Neutrophil (primary cell): ENCODE measurements around the gene EEPD1.

Experiments
- H3K27ac ChIP-seq: fragments of 200-600 bp; sonication (generic); 2 replicates; pipeline ENCODE4 v1.5.1; 2016; ENCODE audit warnings: mild to moderate bottlenecking, moderate library complexity
- H3K27me3 ChIP-seq: fragments of 200-600 bp; sonication (generic); 2 replicates; pipeline ENCODE4 v1.6.0; 2016; ENCODE audit warnings: mild to moderate bottlenecking
- H3K36me3 ChIP-seq: fragments of 200-600 bp; sonication (generic); 2 replicates; pipeline ENCODE4 v1.5.1; 2017
- H3K4me1 ChIP-seq, 2 experiments: fragments of 200-600 bp in 1 of 2; sonication (generic) in 1 of 2; 1 replicate in 1 of 2; 2 replicates in 1 of 2; pipeline versions ENCODE4 v1.5.1 to v1.6.1; 2013 to 2016; ENCODE audit warnings: low read depth in 1 of 2, low read length in 1 of 2, mild to moderate bottlenecking in 1 of 2, moderate library complexity in 1 of 2; ENCODE audit not compliant: control insufficient read depth in 1 of 2, insufficient read depth in 1 of 2
- H3K4me3 ChIP-seq, 2 experiments: fragments of 200-600 bp in 1 of 2; sonication (generic) in 1 of 2; 1 replicate in 1 of 2; 2 replicates in 1 of 2; pipeline ENCODE4 v1.5.1; 2013 to 2016; ENCODE audit warnings: low read depth in 1 of 2, low read length in 1 of 2, mild to moderate bottlenecking in 1 of 2, moderate library complexity in 1 of 2
- H3K9me3 ChIP-seq: fragments of 200-600 bp; sonication (generic); 2 replicates; pipeline ENCODE4 v1.5.1; 2016
- TF ChIP-seq, protein P1 (sequence below): fragments of 200-600 bp; sonication (generic); IDR thresholded peaks from 2 replicates; pipeline ENCODE4 v1.5.1; 2016; ENCODE audit warnings: antibody characterized with exemption

The EEPD1 gene

DNA sequence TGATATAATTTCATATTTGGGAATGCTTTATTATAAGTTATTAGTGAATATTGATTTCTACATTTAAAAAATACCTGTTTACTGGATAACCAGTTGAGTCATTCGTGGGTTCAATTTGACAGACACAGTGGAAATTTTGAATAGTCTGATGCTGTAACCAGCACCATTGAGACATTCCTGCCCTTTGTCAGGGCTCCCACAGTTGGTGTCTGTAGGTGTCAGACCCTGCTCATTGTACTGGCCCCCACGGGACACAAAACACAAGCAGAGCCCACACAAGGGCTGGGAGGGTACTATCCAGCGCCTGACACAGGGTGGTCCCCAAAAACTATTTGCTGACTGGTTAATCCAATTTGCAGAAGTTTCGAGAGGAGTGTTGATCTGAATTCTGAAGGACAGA, 35.9 kb downstream of the EEPD1 start:
- TF ChIP-seq, protein P1, sequence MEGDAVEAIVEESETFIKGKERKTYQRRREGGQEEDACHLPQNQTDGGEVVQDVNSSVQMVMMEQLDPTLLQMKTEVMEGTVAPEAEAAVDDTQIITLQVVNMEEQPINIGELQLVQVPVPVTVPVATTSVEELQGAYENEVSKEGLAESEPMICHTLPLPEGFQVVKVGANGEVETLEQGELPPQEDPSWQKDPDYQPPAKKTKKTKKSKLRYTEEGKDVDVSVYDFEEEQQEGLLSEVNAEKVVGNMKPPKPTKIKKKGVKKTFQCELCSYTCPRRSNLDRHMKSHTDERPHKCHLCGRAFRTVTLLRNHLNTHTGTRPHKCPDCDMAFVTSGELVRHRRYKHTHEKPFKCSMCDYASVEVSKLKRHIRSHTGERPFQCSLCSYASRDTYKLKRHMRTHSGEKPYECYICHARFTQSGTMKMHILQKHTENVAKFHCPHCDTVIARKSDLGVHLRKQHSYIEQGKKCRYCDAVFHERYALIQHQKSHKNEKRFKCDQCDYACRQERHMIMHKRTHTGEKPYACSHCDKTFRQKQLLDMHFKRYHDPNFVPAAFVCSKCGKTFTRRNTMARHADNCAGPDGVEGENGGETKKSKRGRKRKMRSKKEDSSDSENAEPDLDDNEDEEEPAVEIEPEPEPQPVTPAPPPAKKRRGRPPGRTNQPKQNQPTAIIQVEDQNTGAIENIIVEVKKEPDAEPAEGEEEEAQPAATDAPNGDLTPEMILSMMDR = no peak
- Histone ChIP-seq H3K4me1 (peaks cover 73 to 78% of the 10 kb centered on the region in 2 experiments), H3K4me3 (no peak overlapping the region), H3K36me3 (no peaks in the 10 kb centered on the region), H3K9me3 (no peaks in the 10 kb centered on the region), H3K27me3 (no peaks in the 10 kb centered on the region), H3K27ac (no peak overlapping the region)

DNA sequence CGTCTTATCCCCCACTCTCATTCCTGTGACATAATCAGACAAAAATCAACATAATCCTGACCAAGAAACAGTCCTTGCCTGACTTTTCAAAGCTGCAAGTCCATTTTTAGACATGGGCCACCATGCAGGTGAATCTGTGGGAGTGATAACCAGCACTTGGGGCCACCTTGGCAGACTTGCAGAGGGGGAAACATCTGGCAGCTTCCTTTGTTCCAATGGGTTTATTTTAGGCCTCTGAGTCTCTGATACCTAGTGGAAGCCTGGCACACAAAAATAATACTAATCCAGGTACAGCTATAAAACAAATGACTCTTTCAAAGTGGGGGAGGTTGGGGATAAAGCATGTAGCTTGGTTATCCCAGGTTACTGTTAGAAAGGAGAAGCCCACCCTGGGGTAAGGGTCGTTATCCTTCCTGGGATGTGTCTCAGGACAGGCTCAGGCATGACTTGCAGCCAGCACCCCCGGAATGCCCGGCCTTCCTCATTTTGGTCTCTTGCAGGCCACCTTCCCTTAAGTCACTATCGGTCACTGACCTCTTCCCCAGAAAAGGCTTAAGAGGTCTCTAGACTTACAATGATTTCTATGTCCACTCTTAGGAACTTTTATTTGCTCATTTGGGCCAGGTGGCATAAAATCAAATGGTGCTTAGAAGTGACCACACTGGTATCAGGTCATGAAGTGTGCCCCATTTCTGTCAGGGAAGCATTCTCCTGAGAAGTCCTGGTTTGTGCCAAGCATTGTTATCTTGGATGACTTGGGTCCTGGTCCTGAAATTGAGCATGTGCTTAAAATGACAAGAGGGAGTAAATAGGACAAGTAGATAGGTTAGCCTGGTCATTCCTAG, 37.6 kb downstream of the EEPD1 start:
- Histone ChIP-seq H3K27me3 (no peaks in the 10 kb centered on the region), H3K36me3 (no peaks in the 10 kb centered on the region), H3K27ac (peak overlapping the region; percentile 90), H3K9me3 (no peaks in the 10 kb centered on the region), H3K4me3 (peak overlapping the region; percentile 22 to 27), H3K4me1 (peaks cover 75 to 77% of the 10 kb centered on the region in 2 experiments)
- TF ChIP-seq, protein P1 = no peak

DNA sequence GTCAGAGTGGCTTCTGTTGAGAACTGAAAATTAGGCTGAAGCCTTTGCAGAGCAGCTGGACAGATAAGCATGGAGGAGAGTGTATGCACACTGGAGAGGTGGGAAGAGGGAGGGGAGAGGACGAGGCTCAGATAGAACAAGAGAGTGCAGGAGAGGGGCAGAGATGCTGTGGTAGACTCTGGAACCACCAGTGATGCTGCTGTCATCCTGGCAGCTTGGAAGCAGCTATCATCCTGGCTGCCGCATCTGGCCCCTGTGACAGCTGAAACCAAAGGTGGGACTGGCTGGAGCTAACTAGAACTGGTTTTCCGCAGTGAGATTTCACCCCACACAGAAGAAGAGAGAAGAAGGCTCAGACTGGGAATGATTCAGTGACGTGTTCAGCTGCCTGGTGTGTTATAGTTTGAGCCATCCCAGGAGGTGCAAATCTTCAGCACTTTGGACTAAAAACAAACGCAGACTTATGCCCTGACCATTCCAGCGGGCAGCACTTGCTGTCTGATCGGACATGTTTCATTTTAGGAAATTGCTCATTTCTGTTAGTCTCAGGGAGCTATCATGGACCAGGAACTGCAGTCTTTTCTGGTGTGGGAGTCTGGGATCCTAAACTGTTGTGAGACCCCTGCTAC, 38.4 kb downstream of the EEPD1 start:
- Histone ChIP-seq H3K27me3 (no peaks in the 10 kb centered on the region), H3K36me3 (no peaks in the 10 kb centered on the region), H3K4me3 (peak overlapping the region; percentile 22 to 27), H3K4me1 (peaks cover 68 to 70% of the 10 kb centered on the region in 2 experiments), H3K27ac (peak overlapping the region; percentile 90), H3K9me3 (no peaks in the 10 kb centered on the region)
- TF ChIP-seq, protein P1 = no peak

DNA sequence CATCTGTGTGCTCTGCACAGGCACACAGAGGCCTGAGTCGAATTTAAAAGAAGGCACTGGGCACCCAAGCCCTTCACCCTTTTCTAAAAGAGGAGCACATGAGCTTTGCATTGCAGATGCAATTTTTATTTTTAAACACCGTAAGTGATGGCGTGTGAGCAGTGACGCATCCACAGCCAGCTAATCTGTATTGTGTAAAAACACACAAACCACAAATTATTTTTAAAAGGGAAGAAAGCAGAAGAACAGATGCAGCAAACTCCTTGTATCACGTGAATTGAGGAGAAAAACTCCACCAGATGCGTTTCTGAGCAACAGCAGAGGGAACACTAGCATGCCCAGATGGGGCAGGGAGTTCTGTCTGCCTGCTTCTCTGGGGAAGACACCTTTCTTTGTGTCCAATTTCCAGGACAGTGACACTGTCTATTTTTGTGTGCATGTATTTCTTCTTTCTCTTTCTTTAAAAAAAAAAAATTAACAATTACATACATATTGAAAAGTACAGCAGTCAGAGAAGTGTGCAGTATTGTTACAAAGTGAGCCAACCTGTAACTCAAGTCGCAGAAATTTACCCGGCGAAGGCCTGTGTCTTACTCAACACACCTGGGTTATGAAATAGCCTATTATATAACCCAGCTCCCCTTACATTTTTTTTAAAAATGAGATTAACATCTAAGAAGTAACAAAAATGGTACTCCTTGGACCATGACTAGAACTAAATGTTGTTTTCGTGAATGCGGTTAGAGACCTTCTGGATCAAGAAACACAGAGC, 39.2 kb downstream of the EEPD1 start:
- Histone ChIP-seq H3K9me3 (no peaks in the 10 kb centered on the region), H3K27me3 (no peaks in the 10 kb centered on the region), H3K4me1 (peaks cover 60 to 62% of the 10 kb centered on the region in 2 experiments), H3K27ac (peak overlapping the region; percentile 90), H3K4me3 (peak overlapping the region; percentile 22 to 27), H3K36me3 (no peaks in the 10 kb centered on the region)
- TF ChIP-seq, protein P1 = peak; percentile 15

- Histone ChIP-seq H3K36me3 (no peaks in the 10 kb centered on the region), H3K9me3 (no peaks in the 10 kb centered on the region), H3K27ac (peak overlapping the region; percentile 90), H3K27me3 (no peaks in the 10 kb centered on the region), H3K4me1 (peaks cover 57 to 58% of the 10 kb centered on the region in 2 experiments), H3K4me3 (peak overlapping the region; percentile 22 to 27)
- TF ChIP-seq, protein P1 = no peak
These were observed 39.8 kb downstream of the EEPD1 start for GRCh38 chr7:36192877-36193276.
